Sigmoid colon (tissue), 7 donors: Measurements from ENCODE around the gene EHMT1. TPM values are rescaled to one million over a fixed set of nuclear protein-coding genes. Genes with fewer than 3 reads are reported as not detected.
"Not testable (repeated sequence)": the region's sequence is repeated elsewhere in the genome, so short reads cannot be mapped to it uniquely, and the experiment has no call there.

ENCODE experiments used
- DNase-seq: peaks from one replicate; pipeline ENCODE4 v3.0.0-alpha.2; 2019
- H3K27ac ChIP-seq, 4 donors: fragments of 200-600 bp; sonication (generic); one replicate each; pipeline ENCODE4 v1.5.1; 2016 to 2019; ENCODE audit warnings: mild to moderate bottlenecking in 1 of 4
- H3K27me3 ChIP-seq, 3 donors: fragments of 200-600 bp; sonication (generic); one replicate each; pipeline ENCODE4 v1.5.1; 2019; ENCODE audit warnings: mild to moderate bottlenecking in 1 of 3
- H3K36me3 ChIP-seq, 4 donors: fragments of 200-600 bp; sonication (generic); one replicate each; pipeline ENCODE4 v1.5.1; 2016 to 2019
- H3K4me1 ChIP-seq, 4 donors: fragments of 200-600 bp; sonication (generic); one replicate each; pipeline ENCODE4 v1.5.1; 2017 to 2019
- H3K4me3 ChIP-seq, 4 donors: fragments of 200-600 bp; sonication (generic); one replicate each; pipeline ENCODE4 v1.5.1; 2017 to 2019; ENCODE audit warnings: mild to moderate bottlenecking in 2 of 4, moderate library complexity in 1 of 4
- H3K9me3 ChIP-seq, 4 donors: fragments of 200-600 bp in 3 of 4; sonication (generic) in 3 of 4; one replicate each; pipeline versions ENCODE4 v1.5.1 to v1.6.1; 2013 to 2019
- CTCF ChIP-seq, 4 experiments: fragments of 450-650 bp in 3 of 4; fragments of 200-600 bp in 1 of 4; IDR thresholded peaks; one replicate each; pipeline ENCODE4 v1.5.1; 2016 to 2019; ENCODE audit warnings: antibody characterized with exemption in 4 of 4, mild to moderate bottlenecking in 3 of 4, moderate library complexity in 2 of 4
- EP300 ChIP-seq, 4 donors: sonication (generic); formaldehyde crosslinking; IDR thresholded peaks; one replicate each; pipeline ENCODE4 v1.6.1; 2017; ENCODE audit warnings: antibody characterized with exemption in 4 of 4
- POLR2A ChIP-seq, 2 donors: fragments of 450-650 bp; IDR thresholded peaks; one replicate each; pipeline ENCODE4 v1.6.1; 2016; ENCODE audit warnings: antibody characterized with exemption in 2 of 2, mild to moderate bottlenecking in 2 of 2, moderate library complexity in 2 of 2
- POLR2AphosphoS5 ChIP-seq, 4 donors: sonication (generic); formaldehyde crosslinking; IDR thresholded peaks; one replicate each; pipeline ENCODE4 v1.6.1; 2017; ENCODE audit warnings: antibody characterized with exemption in 4 of 4
- WGBS, 2 donors: extraction: QIAGEN DNeasy Blood & Tissue Kit; methylation state at CpG; one replicate each; pipeline ENCODE4 v1.1.7; 2013; 5-methylcytosine and 5-hydroxymethylcytosine counted together
- intact Hi-C: fragments of 100-400 bp; cut with DNase I; formaldehyde crosslinking; loops from one replicate; pipeline ENCODE4 v1.15.1; 2023
- polyA plus RNA-seq, 3 donors: library from polyadenylated mRNA; stranded (reverse); fragments of 200-250 nt; gene quantifications; one replicate each; pipeline ENCODE4 v1.2.3, GENCODE V29; 2013
- total RNA-seq, 4 donors: library from RNA; depleted of rRNA; stranded (reverse); fragments of >200 nt; gene quantifications; one replicate each; pipeline ENCODE4 v1.1.0, GENCODE V29; 2016
- donor health status: healthy with polysubstance abuse.
- donor health status: Bipolar disorder and iron deficiency.
- donor health status: healthy.

The EHMT1 gene
- total and polyA plus RNA-seq, 7 donors: 19.2 to 91.4 (median 60.4) TPM

DNA sequence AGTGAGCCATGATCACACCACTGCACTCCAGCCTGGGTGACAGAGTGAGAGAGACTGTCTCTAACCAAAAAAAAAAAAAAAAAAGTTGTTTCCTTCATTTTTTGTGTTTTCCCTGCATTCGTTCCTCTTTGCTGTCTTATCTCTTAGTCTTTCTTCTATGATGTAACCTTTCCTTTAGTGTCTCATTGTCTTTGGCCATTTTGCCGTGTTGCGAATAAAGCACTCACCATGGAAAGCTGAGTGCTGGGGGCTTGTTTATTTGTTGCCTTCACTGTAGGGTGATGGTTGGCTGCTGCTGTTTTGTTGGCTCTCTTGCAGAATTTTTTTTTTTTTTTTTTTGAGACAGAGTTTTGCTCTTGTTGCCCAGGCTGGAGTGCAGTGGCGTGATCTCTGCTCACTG is 7.7 kb downstream of the EHMT1 start:
- no peaks in the 10 kb centered on the region for H3K27me3 ChIP-seq
- TF ChIP-seq POLR2A (IDR thresholded peaks at IDR 0.05) (no peak), POLR2AphosphoS5 (IDR thresholded peaks at IDR 0.05) (no peak), EP300 (IDR thresholded peaks at IDR 0.05) (no peak), CTCF (IDR thresholded peaks at IDR 0.05) (no peak)
- no peaks in the 10 kb centered on the region for H3K36me3 ChIP-seq
- 84 to 85% methylated on average over 4 of the region's 4 CpGs for WGBS, 2 donors
- no peaks in the 10 kb centered on the region for H3K9me3 ChIP-seq
- H3K4me3 ChIP-seq: no peak overlapping the region
- peaks cover 0 to 58% (median 49%) of the 10 kb centered on the region in 4 donors for H3K4me1 ChIP-seq
- no peak for DNase-seq
- no peak overlapping the region for H3K27ac ChIP-seq
- intact Hi-C loops: no loop called here

- H3K36me3 ChIP-seq, H3K27ac ChIP-seq, intact Hi-C loops, DNase-seq, H3K9me3 ChIP-seq, H3K4me3 ChIP-seq, H3K27me3 ChIP-seq: not testable (repeated sequence)
- WGBS, 2 donors: 97% methylated on average over 14 of the region's 14 CpGs
- peaks cover 0 to 59% (median 51%) of the 10 kb centered on the region in 4 donors for H3K4me1 ChIP-seq
Observed at GRCh38 chr9:137627406-137627805, 8.6 kb downstream of the EHMT1 start.

DNA sequence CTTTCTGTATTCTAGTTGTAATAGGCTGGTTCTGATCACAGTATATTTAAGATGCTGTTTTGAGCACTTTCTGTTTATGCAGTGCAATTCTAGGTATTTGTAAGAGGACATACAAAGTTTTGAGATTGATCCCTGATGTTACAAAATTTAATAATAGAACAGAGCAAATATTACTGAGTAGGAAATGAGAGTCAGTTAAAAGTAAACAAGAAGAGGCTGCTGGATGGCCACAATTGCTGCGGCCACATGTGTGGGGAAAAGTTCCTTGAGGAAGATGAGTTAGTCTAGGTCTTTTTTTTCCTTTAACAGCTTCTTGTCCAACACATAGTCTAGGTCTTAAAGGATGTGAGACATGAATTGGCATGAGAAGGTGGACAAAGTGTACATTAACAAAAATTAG is 11.3 kb downstream of the EHMT1 start:
- intact Hi-C loops: no loop called here
- DNase-seq: no peak
- Histone ChIP-seq H3K4me1 (peaks cover 0 to 65% (median 56%) of the 10 kb centered on the region in 4 donors), H3K27me3 (no peaks in the 10 kb centered on the region), H3K36me3 (no peaks in the 10 kb centered on the region), H3K27ac (peak overlapping the region in 3 of 4 donors; percentile 6 to 31 (median 6)), H3K9me3 (no peaks in the 10 kb centered on the region), H3K4me3 (no peak overlapping the region)
- TF ChIP-seq POLR2A (IDR thresholded peaks at IDR 0.05) (no peak), POLR2AphosphoS5 (IDR thresholded peaks at IDR 0.05) (no peak), EP300 (IDR thresholded peaks at IDR 0.05) (no peak), CTCF (IDR thresholded peaks at IDR 0.05) (no peak)
- WGBS, 2 donors: 39 to 45% methylated on average over 1 of the region's 1 CpG

GRCh38 chr9:137630679-137631078 is 11.9 kb downstream of the EHMT1 start:
- 75 to 77% methylated on average over 4 of the region's 4 CpGs for WGBS, 2 donors
- Histone ChIP-seq H3K9me3 (no peaks in the 10 kb centered on the region), H3K4me1 (peaks cover 0 to 64% (median 56%) of the 10 kb centered on the region in 4 donors), H3K36me3 (no peaks in the 10 kb centered on the region), H3K27ac (peak overlapping the region in 2 of 4 donors; percentile 6), H3K4me3 (no peak overlapping the region), H3K27me3 (no peaks in the 10 kb centered on the region)
- TF ChIP-seq POLR2A (IDR thresholded peaks at IDR 0.05) (no peak), CTCF (IDR thresholded peaks at IDR 0.05) (no peak), EP300 (IDR thresholded peaks at IDR 0.05) (no peak), POLR2AphosphoS5 (IDR thresholded peaks at IDR 0.05) (no peak)
- DNase-seq: no peak
- intact Hi-C loops: no loop called here

- no peaks in the 10 kb centered on the region for H3K27me3 ChIP-seq
- H3K4me3 ChIP-seq: no peak overlapping the region
- H3K27ac ChIP-seq: no peak overlapping the region
- DNase-seq: no peak
- WGBS, 2 donors: 85 to 87% methylated on average over 16 of the region's 16 CpGs
- H3K36me3 ChIP-seq: no peaks in the 10 kb centered on the region
- intact Hi-C loops: no loop called here
- no peaks in the 10 kb centered on the region for H3K9me3 ChIP-seq
- peaks cover 0 to 58% (median 55%) of the 10 kb centered on the region in 4 donors for H3K4me1 ChIP-seq
- TF ChIP-seq EP300 (IDR thresholded peaks at IDR 0.05): no peak
- TF ChIP-seq CTCF (IDR thresholded peaks at IDR 0.05): no peak
- TF ChIP-seq POLR2A (IDR thresholded peaks at IDR 0.05): no peak
- TF ChIP-seq POLR2AphosphoS5 (IDR thresholded peaks at IDR 0.05): no peak
Observed at GRCh38 chr9:137631345-137632229, 12.8 kb downstream of the EHMT1 start.
